GM23338 (cell line): ENCODE results near the gene ZNF804A. TPM values are rescaled to one million over a fixed set of nuclear protein-coding genes. Genes with fewer than 3 reads are reported as not detected.

Experiments
- ATAC-seq: fragments of 200-7000 bp; cut with Tn5 transposase; 3 replicates; pipeline ENCODE4 v1.9.1; 2020
- DNase-seq: peaks from one replicate; pipeline ENCODE4 v3.0.0-alpha.2; 2015; ENCODE audit warnings: low spot score
- H2AFZ ChIP-seq: fragments of 200-600 bp; sonication (generic); 2 replicates; pipeline ENCODE4 v1.8.0; 2016; ENCODE audit warnings: antibody characterized with exemption, mild to moderate bottlenecking, moderate library complexity
- H3F3A ChIP-seq: fragments of 200-600 bp; sonication (generic); replicated peaks from 2 replicates; pipeline ENCODE4 v1.8.0; 2017; ENCODE audit warnings: antibody characterized with exemption, mixed run types, low read depth
- H3K27ac ChIP-seq: fragments of 200-600 bp; sonication (generic); 2 replicates; pipeline ENCODE4 v1.6.1; 2016; ENCODE audit warnings: low read depth
- H3K27me3 ChIP-seq: fragments of 200-600 bp; sonication (generic); 2 replicates; pipeline ENCODE4 v1.8.0; 2016; ENCODE audit warnings: mild to moderate bottlenecking, mixed run types, moderate library complexity; ENCODE audit not compliant: insufficient read depth
- H3K36me3 ChIP-seq: fragments of 200-600 bp; sonication (generic); 2 replicates; pipeline ENCODE4 v1.8.0; 2016; ENCODE audit warnings: mild to moderate bottlenecking; ENCODE audit not compliant: insufficient read depth
- H3K4me1 ChIP-seq: fragments of 200-600 bp; sonication (generic); 2 replicates; pipeline ENCODE4 v1.8.0; 2016; ENCODE audit warnings: mild to moderate bottlenecking, moderate library complexity; ENCODE audit not compliant: insufficient read depth
- H3K4me2 ChIP-seq: fragments of 200-600 bp; sonication (generic); 2 replicates; pipeline ENCODE4 v1.7.1; 2017; ENCODE audit warnings: mixed run types
- H3K4me3 ChIP-seq: fragments of 200-600 bp; sonication (generic); 2 replicates; pipeline ENCODE4 v1.6.1; 2016; ENCODE audit warnings: mixed run types
- H3K79me2 ChIP-seq: fragments of 200-600 bp; sonication (generic); replicated peaks from 2 replicates; pipeline ENCODE4 v1.8.0; 2017; ENCODE audit warnings: mild to moderate bottlenecking; ENCODE audit not compliant: insufficient read depth
- H3K9me2 ChIP-seq: fragments of 200-600 bp; sonication (generic); 2 replicates; pipeline ENCODE4 v1.8.0; 2017; ENCODE audit not compliant: insufficient read depth
- H4K20me1 ChIP-seq: fragments of 200-600 bp; sonication (generic); replicated peaks from 2 replicates; pipeline ENCODE4 v1.8.0; 2017; ENCODE audit warnings: mild to moderate bottlenecking; ENCODE audit not compliant: insufficient read depth
- H3K27ac Mint-ChIP-seq: 2 replicates; pipeline ENCODE4 v1.8.0; 2020; ENCODE audit warnings: inconsistent platforms, mild to moderate bottlenecking, moderate library complexity, mixed read lengths
- H3K27me3 Mint-ChIP-seq: 3 replicates; pipeline ENCODE4 v1.8.0; 2022; ENCODE audit warnings: low read depth, mild to moderate bottlenecking, moderate library complexity, mixed read lengths, inconsistent platforms; ENCODE audit not compliant: insufficient read depth, poor library complexity
- H3K36me3 Mint-ChIP-seq: 3 replicates; pipeline ENCODE4 v1.8.0; 2021; ENCODE audit warnings: low read depth, mild to moderate bottlenecking, inconsistent platforms, moderate library complexity, mixed read lengths
- H3K4me1 Mint-ChIP-seq: 3 replicates; pipeline ENCODE4 v1.8.0; 2020; ENCODE audit warnings: mild to moderate bottlenecking, inconsistent platforms, mixed read lengths
- H3K4me3 Mint-ChIP-seq: 3 replicates; pipeline ENCODE4 v1.8.0; 2021; ENCODE audit warnings: moderate library complexity, mild to moderate bottlenecking, inconsistent platforms, mixed read lengths
- H3K9me3 Mint-ChIP-seq: 3 replicates; pipeline ENCODE4 v1.8.0; 2020; ENCODE audit warnings: moderate library complexity, mild to moderate bottlenecking, inconsistent platforms, mixed read lengths
- CREB1 ChIP-seq: fragments of 250-450 bp; sonication (Bioruptor Pico); IDR thresholded peaks from 2 replicates; pipeline ENCODE4 v1.5.0; 2020; ENCODE audit warnings: low read depth, mild to moderate bottlenecking, moderate library complexity
- ETS1 ChIP-seq: IDR thresholded peaks from 2 replicates; pipeline ENCODE4 v1.6.1; 2016; ENCODE audit warnings: antibody characterized with exemption
- EZH2phosphoT487 ChIP-seq: fragments of 200-600 bp; sonication (generic); IDR thresholded peaks from one replicate; pipeline ENCODE4 v1.8.1; 2018; ENCODE audit warnings: antibody characterized with exemption; ENCODE audit not compliant: unreplicated experiment
- JUNB ChIP-seq: IDR thresholded peaks from one replicate; pipeline ENCODE4 v1.6.1; 2016; ENCODE audit warnings: antibody characterized with exemption; ENCODE audit not compliant: unreplicated experiment
- NANOG ChIP-seq: IDR thresholded peaks from 2 replicates; pipeline ENCODE4 v1.6.1; 2016; ENCODE audit warnings: antibody characterized with exemption, borderline replicate concordance
- POLR2AphosphoS5 ChIP-seq: IDR thresholded peaks from 2 replicates; pipeline ENCODE4 v1.6.1; 2016; ENCODE audit warnings: antibody characterized with exemption, low read depth
- STAT1 ChIP-seq: IDR thresholded peaks from one replicate; pipeline ENCODE4 v1.6.1; 2016; ENCODE audit warnings: antibody characterized with exemption; ENCODE audit not compliant: unreplicated experiment
- ZNF114 ChIP-seq: fragments of 250-450 bp; sonication (Bioruptor Pico); IDR thresholded peaks from 2 replicates; pipeline ENCODE4 v1.5.0; 2020; ENCODE audit warnings: mild to moderate bottlenecking, moderate library complexity
- polyA plus RNA-seq: library from polyadenylated mRNA; unstranded; fragments of >200 nt; fragmentation: Nextera tagmentation; extraction: Ambion mirVana; gene quantifications from 2 replicates; pipeline ENCODE4 v1.2.1, GENCODE V29; 2016
- total RNA-seq: library from RNA; depleted of rRNA; stranded (reverse); fragments of >200 nt; shearing (Covaris generic); gene quantifications from 2 replicates; pipeline ENCODE4 v1.2.3, GENCODE V29; 2014
- TF ChIP-seq, protein P1 (sequence below): fragments of 250-450 bp; sonication (Bioruptor Pico); IDR thresholded peaks from 2 replicates; pipeline ENCODE4 v1.5.0; 2020; ENCODE audit warnings: mild to moderate bottlenecking, moderate library complexity
- TF ChIP-seq, protein P2 (sequence below), 2 experiments: fragments of 200-600 bp in 1 of 2; sonication (generic) in 1 of 2; conservative IDR thresholded peaks; 2 replicates each; pipeline versions ENCODE4 v1.5.1 to v1.6.1; 2016 to 2017; ENCODE audit warnings: antibody characterized with exemption in 2 of 2, low read depth in 2 of 2, mild to moderate bottlenecking in 2 of 2, moderate library complexity in 1 of 2

Gene ZNF804A
- total and polyA plus RNA-seq, 2 experiments from 2014 or later: not detected

GRCh38 chr2:184875212-184875611 is 276.9 kb downstream of the ZNF804A start:
- DNase-seq (peak; percentile 34), ATAC-seq (peak; percentile 85)
- peaks cover 5% of the 10 kb centered on the region; the same call in 1 of the 2 replicates for H3K4me1 ChIP-seq
- no peaks in the 10 kb centered on the region for H3K9me3 Mint-ChIP-seq
- no peak for TF ChIP-seq CREB1 (CRISPR knock-in tag)
- TF ChIP-seq, protein P1, sequence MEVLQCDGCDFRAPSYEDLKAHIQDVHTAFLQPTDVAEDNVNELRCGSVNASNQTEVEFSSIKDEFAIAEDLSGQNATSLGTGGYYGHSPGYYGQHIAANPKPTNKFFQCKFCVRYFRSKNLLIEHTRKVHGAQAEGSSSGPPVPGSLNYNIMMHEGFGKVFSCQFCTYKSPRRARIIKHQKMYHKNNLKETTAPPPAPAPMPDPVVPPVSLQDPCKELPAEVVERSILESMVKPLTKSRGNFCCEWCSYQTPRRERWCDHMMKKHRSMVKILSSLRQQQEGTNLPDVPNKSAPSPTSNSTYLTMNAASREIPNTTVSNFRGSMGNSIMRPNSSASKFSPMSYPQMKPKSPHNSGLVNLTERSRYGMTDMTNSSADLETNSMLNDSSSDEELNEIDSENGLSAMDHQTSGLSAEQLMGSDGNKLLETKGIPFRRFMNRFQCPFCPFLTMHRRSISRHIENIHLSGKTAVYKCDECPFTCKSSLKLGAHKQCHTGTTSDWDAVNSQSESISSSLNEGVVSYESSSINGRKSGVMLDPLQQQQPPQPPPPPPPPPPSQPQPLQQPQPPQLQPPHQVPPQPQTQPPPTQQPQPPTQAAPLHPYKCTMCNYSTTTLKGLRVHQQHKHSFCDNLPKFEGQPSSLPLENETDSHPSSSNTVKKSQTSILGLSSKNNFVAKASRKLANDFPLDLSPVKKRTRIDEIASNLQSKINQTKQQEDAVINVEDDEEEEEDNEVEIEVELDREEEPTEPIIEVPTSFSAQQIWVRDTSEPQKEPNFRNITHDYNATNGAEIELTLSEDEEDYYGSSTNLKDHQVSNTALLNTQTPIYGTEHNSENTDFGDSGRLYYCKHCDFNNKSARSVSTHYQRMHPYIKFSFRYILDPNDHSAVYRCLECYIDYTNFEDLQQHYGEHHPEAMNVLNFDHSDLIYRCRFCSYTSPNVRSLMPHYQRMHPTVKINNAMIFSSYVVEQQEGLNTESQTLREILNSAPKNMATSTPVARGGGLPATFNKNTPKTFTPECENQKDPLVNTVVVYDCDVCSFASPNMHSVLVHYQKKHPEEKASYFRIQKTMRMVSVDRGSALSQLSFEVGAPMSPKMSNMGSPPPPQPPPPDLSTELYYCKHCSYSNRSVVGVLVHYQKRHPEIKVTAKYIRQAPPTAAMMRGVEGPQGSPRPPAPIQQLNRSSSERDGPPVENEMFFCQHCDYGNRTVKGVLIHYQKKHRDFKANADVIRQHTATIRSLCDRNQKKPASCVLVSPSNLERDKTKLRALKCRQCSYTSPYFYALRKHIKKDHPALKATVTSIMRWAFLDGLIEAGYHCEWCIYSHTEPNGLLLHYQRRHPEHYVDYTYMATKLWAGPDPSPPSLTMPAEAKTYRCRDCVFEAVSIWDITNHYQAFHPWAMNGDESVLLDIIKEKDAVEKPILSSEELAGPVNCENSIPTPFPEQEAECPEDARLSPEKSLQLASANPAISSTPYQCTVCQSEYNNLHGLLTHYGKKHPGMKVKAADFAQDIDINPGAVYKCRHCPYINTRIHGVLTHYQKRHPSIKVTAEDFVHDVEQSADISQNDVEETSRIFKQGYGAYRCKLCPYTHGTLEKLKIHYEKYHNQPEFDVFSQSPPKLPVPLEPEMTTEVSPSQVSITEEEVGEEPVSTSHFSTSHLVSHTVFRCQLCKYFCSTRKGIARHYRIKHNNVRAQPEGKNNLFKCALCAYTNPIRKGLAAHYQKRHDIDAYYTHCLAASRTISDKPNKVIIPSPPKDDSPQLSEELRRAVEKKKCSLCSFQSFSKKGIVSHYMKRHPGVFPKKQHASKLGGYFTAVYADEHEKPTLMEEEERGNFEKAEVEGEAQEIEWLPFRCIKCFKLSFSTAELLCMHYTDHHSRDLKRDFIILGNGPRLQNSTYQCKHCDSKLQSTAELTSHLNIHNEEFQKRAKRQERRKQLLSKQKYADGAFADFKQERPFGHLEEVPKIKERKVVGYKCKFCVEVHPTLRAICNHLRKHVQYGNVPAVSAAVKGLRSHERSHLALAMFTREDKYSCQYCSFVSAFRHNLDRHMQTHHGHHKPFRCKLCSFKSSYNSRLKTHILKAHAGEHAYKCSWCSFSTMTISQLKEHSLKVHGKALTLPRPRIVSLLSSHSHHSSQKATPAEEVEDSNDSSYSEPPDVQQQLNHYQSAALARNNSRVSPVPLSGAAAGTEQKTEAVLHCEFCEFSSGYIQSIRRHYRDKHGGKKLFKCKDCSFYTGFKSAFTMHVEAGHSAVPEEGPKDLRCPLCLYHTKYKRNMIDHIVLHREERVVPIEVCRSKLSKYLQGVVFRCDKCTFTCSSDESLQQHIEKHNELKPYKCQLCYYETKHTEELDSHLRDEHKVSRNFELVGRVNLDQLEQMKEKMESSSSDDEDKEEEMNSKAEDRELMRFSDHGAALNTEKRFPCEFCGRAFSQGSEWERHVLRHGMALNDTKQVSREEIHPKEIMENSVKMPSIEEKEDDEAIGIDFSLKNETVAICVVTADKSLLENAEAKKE (CRISPR knock-in tag): peak; percentile 58; the same call in 1 of the 2 replicates
- TF ChIP-seq ZNF114 (CRISPR knock-in tag): no peak
- peaks cover 13% of the 10 kb centered on the region for H3K4me1 Mint-ChIP-seq
- no peak overlapping the region for H3K27ac ChIP-seq
- H3K4me2 ChIP-seq: no peak overlapping the region
- no peaks in the 10 kb centered on the region for H3K36me3 ChIP-seq
- no peaks in the 10 kb centered on the region for H4K20me1 ChIP-seq
- no peaks in the 10 kb centered on the region for H3F3A ChIP-seq
- no peaks in the 10 kb centered on the region for H3K79me2 ChIP-seq
- H3K4me3 Mint-ChIP-seq: no peak overlapping the region
- no peaks in the 10 kb centered on the region for H3K36me3 Mint-ChIP-seq
- H3K27me3 Mint-ChIP-seq: no peaks in the 10 kb centered on the region
- H3K27ac Mint-ChIP-seq: peak overlapping the region; percentile 25; the same call in 1 of the 2 replicates
- H2AFZ ChIP-seq: peak overlapping the region; percentile 72; the same call in 1 of the 2 replicates
- H3K4me3 ChIP-seq: no peak overlapping the region
- H3K27me3 ChIP-seq: no peaks in the 10 kb centered on the region
- no peaks in the 10 kb centered on the region for H3K9me2 ChIP-seq

GRCh38 chr2:184875911-184876310 is 277.6 kb downstream of the ZNF804A start:
- Mint-ChIP-seq H3K27me3 (no peaks in the 10 kb centered on the region), H3K4me3 (no peak overlapping the region), H3K36me3 (no peaks in the 10 kb centered on the region), H3K4me1 (peaks cover 13% of the 10 kb centered on the region), H3K27ac (no peak overlapping the region), H3K9me3 (no peaks in the 10 kb centered on the region)
- no peaks in the 10 kb centered on the region for H3K27me3 ChIP-seq
- H2AFZ ChIP-seq: no peak overlapping the region
- H3K9me2 ChIP-seq: no peaks in the 10 kb centered on the region
- no peaks in the 10 kb centered on the region for H3F3A ChIP-seq
- H3K27ac ChIP-seq: no peak overlapping the region
- DNase-seq: peak; percentile 10
- no peak overlapping the region for H3K4me2 ChIP-seq
- no peaks in the 10 kb centered on the region for H3K36me3 ChIP-seq
- H3K4me1 ChIP-seq: peaks cover 5% of the 10 kb centered on the region; the same call in 1 of the 2 replicates
- no peak overlapping the region for H3K4me3 ChIP-seq
- H3K79me2 ChIP-seq: no peaks in the 10 kb centered on the region
- ATAC-seq: no peak; the same call in 2 of the 3 replicates
- no peaks in the 10 kb centered on the region for H4K20me1 ChIP-seq
- TF ChIP-seq JUNB: no peak
- TF ChIP-seq EZH2phosphoT487: no peak
- TF ChIP-seq NANOG: no peak
- TF ChIP-seq CREB1 (CRISPR knock-in tag): no peak
- TF ChIP-seq, protein P2, sequence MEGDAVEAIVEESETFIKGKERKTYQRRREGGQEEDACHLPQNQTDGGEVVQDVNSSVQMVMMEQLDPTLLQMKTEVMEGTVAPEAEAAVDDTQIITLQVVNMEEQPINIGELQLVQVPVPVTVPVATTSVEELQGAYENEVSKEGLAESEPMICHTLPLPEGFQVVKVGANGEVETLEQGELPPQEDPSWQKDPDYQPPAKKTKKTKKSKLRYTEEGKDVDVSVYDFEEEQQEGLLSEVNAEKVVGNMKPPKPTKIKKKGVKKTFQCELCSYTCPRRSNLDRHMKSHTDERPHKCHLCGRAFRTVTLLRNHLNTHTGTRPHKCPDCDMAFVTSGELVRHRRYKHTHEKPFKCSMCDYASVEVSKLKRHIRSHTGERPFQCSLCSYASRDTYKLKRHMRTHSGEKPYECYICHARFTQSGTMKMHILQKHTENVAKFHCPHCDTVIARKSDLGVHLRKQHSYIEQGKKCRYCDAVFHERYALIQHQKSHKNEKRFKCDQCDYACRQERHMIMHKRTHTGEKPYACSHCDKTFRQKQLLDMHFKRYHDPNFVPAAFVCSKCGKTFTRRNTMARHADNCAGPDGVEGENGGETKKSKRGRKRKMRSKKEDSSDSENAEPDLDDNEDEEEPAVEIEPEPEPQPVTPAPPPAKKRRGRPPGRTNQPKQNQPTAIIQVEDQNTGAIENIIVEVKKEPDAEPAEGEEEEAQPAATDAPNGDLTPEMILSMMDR (conservative IDR thresholded peaks at IDR 0.05; ENCODE audit: low read depth in 2 of 2): no peak
- no peak for TF ChIP-seq ETS1
- no peak for TF ChIP-seq POLR2AphosphoS5
- no peak for TF ChIP-seq STAT1
